ENCODE measurements around the gene RNASEH1.

The RNASEH1 gene

GRCh38 chr2:3594493-3595281, 36.6 kb upstream of the RNASEH1 start, which contains the start of gene COLEC11:
Gene COLEC11, plus strand, starts transcription at chr2:3595112. Its CDS starts 9,229 bp downstream, at chr2:3604341.
- DNase-seq (ENCODE audit: insufficient read length, low spot score) (no peak), FAIRE-seq (no peak)
- TF ChIP-seq POLR2AphosphoS5 (IDR thresholded peaks at IDR 0.05; ENCODE audit: low read depth, low read length) = no peak
- TF ChIP-seq SPI1 (IDR thresholded peaks at IDR 0.05; ENCODE audit: low read depth, low read length) = no peak
- no peak for TF ChIP-seq POU2F2 (IDR thresholded peaks at IDR 0.05; ENCODE audit: low read depth, low read length)
- no peak for TF ChIP-seq POLR2A (IDR thresholded peaks at IDR 0.05; ENCODE audit: low read depth, low read length)
- TF ChIP-seq TAF1 (IDR thresholded peaks at IDR 0.05; ENCODE audit: low read depth, low read length) = no peak
- no peak for TF ChIP-seq PAX5 (IDR thresholded peaks at IDR 0.05; ENCODE audit: insufficient read depth, low read length, severe bottlenecking)

- TF ChIP-seq POLR2AphosphoS5 (IDR thresholded peaks at IDR 0.05; ENCODE audit: low read depth, low read length) (no peak), POU2F2 (IDR thresholded peaks at IDR 0.05; ENCODE audit: low read depth, low read length) (no peak), POLR2A (IDR thresholded peaks at IDR 0.05; ENCODE audit: low read depth, low read length) (no peak)
- FAIRE-seq (no peak), DNase-seq (ENCODE audit: insufficient read length, low spot score) (no peak)
Measured at GRCh38 chr2:3589086-3589485, 31.0 kb upstream of the RNASEH1 start.

- TF ChIP-seq POU2F2 (IDR thresholded peaks at IDR 0.05; ENCODE audit: low read depth, low read length) (no peak), POLR2A (IDR thresholded peaks at IDR 0.05; ENCODE audit: low read depth, low read length) (no peak), SPI1 (IDR thresholded peaks at IDR 0.05; ENCODE audit: low read depth, low read length) (no peak), TAF1 (IDR thresholded peaks at IDR 0.05; ENCODE audit: low read depth, low read length) (no peak), POLR2AphosphoS5 (IDR thresholded peaks at IDR 0.05; ENCODE audit: low read depth, low read length) (no peak), PAX5 (IDR thresholded peaks at IDR 0.05; ENCODE audit: insufficient read depth, low read length, severe bottlenecking) (no peak)
- DNase-seq (ENCODE audit: insufficient read length, low spot score) (no peak), FAIRE-seq (no peak)
Measured at GRCh38 chr2:3588084-3588483, 30.0 kb upstream of the RNASEH1 start.

- TF ChIP-seq SPI1 (IDR thresholded peaks at IDR 0.05; ENCODE audit: low read depth, low read length) = no peak
- DNase-seq (ENCODE audit: insufficient read length, low spot score) (no peak), FAIRE-seq (no peak)
Measured at GRCh38 chr2:3587432-3587831, 29.3 kb upstream of the RNASEH1 start.

GRCh38 chr2:3587021-3587420, 28.9 kb upstream of the RNASEH1 start:
- DNase-seq (ENCODE audit: insufficient read length, low spot score) = no peak
- FAIRE-seq = no peak
- TF ChIP-seq POLR2AphosphoS5 (IDR thresholded peaks at IDR 0.05; ENCODE audit: low read depth, low read length) = no peak
- no peak for TF ChIP-seq TAF1 (IDR thresholded peaks at IDR 0.05; ENCODE audit: low read depth, low read length)
- TF ChIP-seq POU2F2 (IDR thresholded peaks at IDR 0.05; ENCODE audit: low read depth, low read length) = no peak
- no peak for TF ChIP-seq PAX5 (IDR thresholded peaks at IDR 0.05; ENCODE audit: insufficient read depth, low read length, severe bottlenecking)
- no peak for TF ChIP-seq SPI1 (IDR thresholded peaks at IDR 0.05; ENCODE audit: low read depth, low read length)
- TF ChIP-seq POLR2A (IDR thresholded peaks at IDR 0.05; ENCODE audit: low read depth, low read length) = no peak

- FAIRE-seq (no peak), DNase-seq (ENCODE audit: insufficient read length, low spot score) (no peak)
- TF ChIP-seq POLR2A (IDR thresholded peaks at IDR 0.05; ENCODE audit: low read depth, low read length) = no peak
- TF ChIP-seq PAX5 (IDR thresholded peaks at IDR 0.05; ENCODE audit: insufficient read depth, low read length, severe bottlenecking) = no peak
- no peak for TF ChIP-seq POU2F2 (IDR thresholded peaks at IDR 0.05; ENCODE audit: low read depth, low read length)
- TF ChIP-seq TAF1 (IDR thresholded peaks at IDR 0.05; ENCODE audit: low read depth, low read length) = no peak
- TF ChIP-seq POLR2AphosphoS5 (IDR thresholded peaks at IDR 0.05; ENCODE audit: low read depth, low read length) = no peak
- TF ChIP-seq SPI1 (IDR thresholded peaks at IDR 0.05; ENCODE audit: low read depth, low read length) = no peak
Measured at GRCh38 chr2:3586220-3586619, 28.1 kb upstream of the RNASEH1 start.

GRCh38 chr2:3585261-3586109, 27.4 kb upstream of the RNASEH1 start:
- DNase-seq (ENCODE audit: insufficient read length, low spot score) = no peak
- FAIRE-seq = no peak
- TF ChIP-seq POLR2AphosphoS5 (IDR thresholded peaks at IDR 0.05; ENCODE audit: low read depth, low read length) = no peak
- TF ChIP-seq SPI1 (IDR thresholded peaks at IDR 0.05; ENCODE audit: low read depth, low read length) = no peak
- TF ChIP-seq TAF1 (IDR thresholded peaks at IDR 0.05; ENCODE audit: low read depth, low read length) = no peak
- TF ChIP-seq PAX5 (IDR thresholded peaks at IDR 0.05; ENCODE audit: insufficient read depth, low read length, severe bottlenecking) = no peak
- no peak for TF ChIP-seq POU2F2 (IDR thresholded peaks at IDR 0.05; ENCODE audit: low read depth, low read length)
- no peak for TF ChIP-seq POLR2A (IDR thresholded peaks at IDR 0.05; ENCODE audit: low read depth, low read length)

GRCh38 chr2:3584608-3585260, 26.6 kb upstream of the RNASEH1 start:
- no peak for TF ChIP-seq POLR2AphosphoS5 (IDR thresholded peaks at IDR 0.05; ENCODE audit: low read depth, low read length)
- TF ChIP-seq SPI1 (IDR thresholded peaks at IDR 0.05; ENCODE audit: low read depth, low read length) = no peak
- no peak for TF ChIP-seq POLR2A (IDR thresholded peaks at IDR 0.05; ENCODE audit: low read depth, low read length)
- TF ChIP-seq TAF1 (IDR thresholded peaks at IDR 0.05; ENCODE audit: low read depth, low read length) = no peak
- no peak for TF ChIP-seq POU2F2 (IDR thresholded peaks at IDR 0.05; ENCODE audit: low read depth, low read length)
- TF ChIP-seq PAX5 (IDR thresholded peaks at IDR 0.05; ENCODE audit: insufficient read depth, low read length, severe bottlenecking) = no peak
- no peak for FAIRE-seq

GRCh38 chr2:3584076-3584475, 25.9 kb upstream of the RNASEH1 start:
- DNase-seq (ENCODE audit: insufficient read length, low spot score) (no peak), FAIRE-seq (no peak)
- TF ChIP-seq SPI1 (IDR thresholded peaks at IDR 0.05; ENCODE audit: low read depth, low read length) (no peak), POLR2AphosphoS5 (IDR thresholded peaks at IDR 0.05; ENCODE audit: low read depth, low read length) (no peak)

More at GRCh38 chr2:3584608-3585260, 26.6 kb upstream of the RNASEH1 start:
- DNase-seq (ENCODE audit: insufficient read length, low spot score) = no peak

All from GM12891 (cell line).